Measurements from ENCODE around the gene DBNDD1.

GRCh38 chr16:89984216-89984615 lies 35.0 kb downstream of the DBNDD1 start:
- TF ChIP-seq POLR2AphosphoS5 (IDR thresholded peaks at IDR 0.05; ENCODE audit: low read depth) = no peak
- no peak for TF ChIP-seq CTCF (conservative IDR thresholded peaks at IDR 0.05; ENCODE audit: low read depth in 2 of 2)
- no peak for TF ChIP-seq NANOG (IDR thresholded peaks at IDR 0.05; ENCODE audit: borderline replicate concordance)
